Activated T-helper 1 cell treated with anti-CD3 and anti-CD28 coated beads, Interleukin-12 subunit alpha, Interleukin-12 subunit beta, Interleukin-2, Interleukin-4 antibody, amounts not matched to agents 30 ng/mL and 10 ng/mL and 1 ng/mL, durations not matched to agents 14 hours and 24 hours and 36 hours (primary cell): ENCODE data around the gene RCOR3. TPM values are rescaled to one million over a fixed set of nuclear protein-coding genes. Genes with fewer than 3 reads are reported as not detected.
"Not testable (repeated sequence)": the region's sequence is repeated elsewhere in the genome, so short reads cannot be mapped to it uniquely, and the experiment has no call there.

Experiments
- DNase-seq: peaks from one replicate; pipeline ENCODE4 v3.0.0; 2021; ENCODE audit warnings: low spot score
- H3K27ac Mint-ChIP-seq: one replicate; pipeline ENCODE4 v1.8.0; 2021; ENCODE audit warnings: mild to moderate bottlenecking, mixed read lengths
- H3K27me3 Mint-ChIP-seq: one replicate; pipeline ENCODE4 v1.8.0; 2022; ENCODE audit warnings: mild to moderate bottlenecking, moderate library complexity, mixed read lengths; ENCODE audit not compliant: insufficient read depth
- H3K36me3 Mint-ChIP-seq: one replicate; pipeline ENCODE4 v1.8.0; 2021; ENCODE audit warnings: low read depth, mixed read lengths
- H3K4me1 Mint-ChIP-seq: one replicate; pipeline ENCODE4 v1.8.0; 2021; ENCODE audit warnings: low read depth, mixed read lengths
- H3K4me3 Mint-ChIP-seq: one replicate; pipeline ENCODE4 v1.8.0; 2021; ENCODE audit warnings: mild to moderate bottlenecking, moderate library complexity, mixed read lengths
- H3K9me3 Mint-ChIP-seq: one replicate; pipeline ENCODE4 v1.8.0; 2021; ENCODE audit warnings: mixed read lengths
- intact Hi-C: fragments of 100-400 bp; cut with micrococcal nuclease; formaldehyde crosslinking; loops from one replicate; pipeline ENCODE4 v1.15.1; 2024
- total RNA-seq: library from RNA; stranded (reverse); gene quantifications from 2 replicates; pipeline ENCODE4 v1.2.3, GENCODE V29; 2022

The RCOR3 gene
- total RNA-seq, 1 donor from 2014 or later: 41.0 TPM

DNA sequence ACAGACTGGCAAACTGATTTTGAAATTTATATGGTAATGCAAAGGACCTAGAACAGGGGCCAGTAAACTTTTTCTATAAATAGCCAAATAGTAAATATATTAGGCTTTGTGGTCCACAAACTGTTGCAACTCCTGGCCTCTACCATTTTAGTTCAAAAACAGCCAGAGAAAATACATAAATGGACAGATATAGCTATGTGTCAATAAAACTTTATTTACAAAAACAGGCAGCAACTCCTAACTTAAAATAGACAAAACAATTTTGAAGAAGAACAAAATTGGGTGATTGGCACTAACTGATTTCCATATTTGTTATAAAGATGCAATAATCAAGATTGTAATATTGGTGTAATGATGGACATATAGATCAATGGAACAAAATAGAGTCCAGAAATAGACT, 60.7 kb downstream of the RCOR3 start:
- no peak for DNase-seq
- no peak overlapping the region for H3K4me3 Mint-ChIP-seq
- intact Hi-C loops: no loop called here
- H3K27me3 Mint-ChIP-seq: no peaks in the 10 kb centered on the region
- peaks cover 48% of the 10 kb centered on the region for H3K4me1 Mint-ChIP-seq
- H3K27ac Mint-ChIP-seq: no peak overlapping the region
- peaks cover 2% of the 10 kb centered on the region for H3K36me3 Mint-ChIP-seq
- no peaks in the 10 kb centered on the region for H3K9me3 Mint-ChIP-seq

GRCh38 chr1:211320980-211321379, 61.8 kb downstream of the RCOR3 start:
- H3K4me3 Mint-ChIP-seq: no peak overlapping the region
- H3K36me3 Mint-ChIP-seq: peaks cover 2% of the 10 kb centered on the region
- intact Hi-C loops: no loop called here
- no peak for DNase-seq
- H3K4me1 Mint-ChIP-seq: peaks cover 58% of the 10 kb centered on the region
- H3K27ac Mint-ChIP-seq: peak overlapping the region; percentile 61
- H3K27me3 Mint-ChIP-seq: no peaks in the 10 kb centered on the region
- H3K9me3 Mint-ChIP-seq: no peaks in the 10 kb centered on the region

DNA sequence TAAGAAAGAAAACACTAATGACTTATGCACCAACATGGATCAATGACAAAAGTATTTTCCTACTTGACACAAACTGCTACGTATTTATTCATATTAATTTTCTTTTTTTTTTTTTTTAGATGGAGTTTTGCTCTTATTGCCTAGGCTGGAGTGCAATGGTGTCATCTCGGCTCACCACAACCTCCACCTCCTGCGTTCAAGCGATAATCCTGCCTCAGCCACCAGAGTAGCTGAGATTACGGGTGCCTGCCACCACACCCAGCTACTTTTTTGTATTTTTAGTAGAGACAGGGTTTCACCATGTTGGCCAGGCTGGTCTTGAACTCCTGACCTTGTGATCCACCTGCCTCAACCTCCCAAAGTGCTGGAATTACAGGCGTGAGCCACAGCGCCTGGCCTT, 62.5 kb downstream of the RCOR3 start:
- H3K4me1 Mint-ChIP-seq: peaks cover 63% of the 10 kb centered on the region
- not testable (repeated sequence) for H3K27me3 Mint-ChIP-seq, H3K9me3 Mint-ChIP-seq, H3K4me3 Mint-ChIP-seq, H3K36me3 Mint-ChIP-seq, DNase-seq
- H3K27ac Mint-ChIP-seq: peak overlapping the region; percentile 81
- intact Hi-C loops: loop anchor here (2.0 kb wide), 3 partner anchors 25 to 989 kb away; no protein-coding TSS in a partner anchor

GRCh38 chr1:211323156-211324063, 64.2 kb downstream of the RCOR3 start:
- H3K27ac Mint-ChIP-seq: peak overlapping the region; percentile 81
- no peak overlapping the region for H3K4me3 Mint-ChIP-seq

DNA sequence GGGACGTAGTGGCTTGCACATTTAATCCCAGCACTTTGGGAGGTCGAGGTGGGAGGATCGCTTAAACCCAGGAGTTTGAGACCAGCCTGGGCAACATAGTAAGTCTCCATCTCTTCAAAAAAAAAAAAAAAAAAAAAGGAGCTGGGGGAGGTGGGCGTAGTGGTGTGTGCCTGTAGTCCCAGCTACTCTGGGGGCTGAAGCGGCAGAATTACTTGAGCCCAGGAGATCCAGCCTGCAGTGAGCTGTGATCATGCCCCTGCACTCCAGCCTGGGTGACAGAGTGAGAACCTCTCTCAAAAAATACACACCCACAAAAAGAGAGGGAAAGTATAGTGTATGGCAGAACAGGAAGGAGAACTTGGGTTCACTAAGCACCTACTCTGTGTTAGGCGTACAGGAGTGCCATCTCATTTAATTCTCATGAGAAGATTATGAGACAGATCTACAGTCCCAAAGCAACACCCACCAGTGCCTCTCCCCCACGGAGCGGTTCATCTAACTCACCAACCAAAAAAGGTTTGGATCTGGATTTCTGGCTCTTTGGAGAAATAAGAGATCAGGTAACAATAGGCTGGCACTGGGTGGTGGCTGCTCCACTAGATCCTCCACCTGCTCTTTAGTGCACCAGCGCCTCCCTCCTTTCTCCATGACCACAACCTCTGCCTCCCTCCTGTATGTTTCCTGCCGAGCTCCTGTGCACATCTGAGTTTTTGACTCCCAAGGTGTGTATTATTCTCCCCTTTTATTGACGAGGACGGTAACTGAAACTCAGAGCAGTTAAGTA, 66.0 kb downstream of the RCOR3 start:
- no peak for DNase-seq
- H3K27ac Mint-ChIP-seq: peak overlapping the region; percentile 95

More at GRCh38 chr1:211323156-211324063, 64.2 kb downstream of the RCOR3 start:
- H3K36me3 Mint-ChIP-seq: peaks cover 8% of the 10 kb centered on the region
- peaks cover 72% of the 10 kb centered on the region for H3K4me1 Mint-ChIP-seq
- intact Hi-C loops: loop anchor here (1.0 to 2.0 kb wide), 15 partner anchors 18 to 1273 kb away; partner anchors contain the start of genes RCOR3 and SLC30A1
- H3K27me3 Mint-ChIP-seq: no peaks in the 10 kb centered on the region
- peak; percentile 56 for DNase-seq
- H3K9me3 Mint-ChIP-seq: no peaks in the 10 kb centered on the region

GRCh38 chr1:211326140-211326527, 67.0 kb downstream of the RCOR3 start:
- Mint-ChIP-seq H3K27me3 (no peaks in the 10 kb centered on the region), H3K9me3 (no peaks in the 10 kb centered on the region), H3K27ac (peak overlapping the region; percentile 95), H3K4me1 (peaks cover 84% of the 10 kb centered on the region), H3K36me3 (peaks cover 15% of the 10 kb centered on the region), H3K4me3 (peak overlapping the region; percentile 90)
- no peak for DNase-seq
- intact Hi-C loops: loop anchor here (2.0 to 5.0 kb wide), 2 partner anchors 329 to 711 kb away; partner anchors contain the start of genes DTL and INTS7

More for the DNA sequence above, 66.0 kb downstream of the RCOR3 start:
- Mint-ChIP-seq H3K27me3 (no peaks in the 10 kb centered on the region), H3K9me3 (no peaks in the 10 kb centered on the region), H3K4me1 (peaks cover 81% of the 10 kb centered on the region), H3K36me3 (peaks cover 7% of the 10 kb centered on the region), H3K4me3 (peak overlapping the region; percentile 90)
- intact Hi-C loops: loop anchor here (5.0 kb wide), 1 partner anchor 712 kb away; the partner anchor contains the start of genes DTL and INTS7

DNA sequence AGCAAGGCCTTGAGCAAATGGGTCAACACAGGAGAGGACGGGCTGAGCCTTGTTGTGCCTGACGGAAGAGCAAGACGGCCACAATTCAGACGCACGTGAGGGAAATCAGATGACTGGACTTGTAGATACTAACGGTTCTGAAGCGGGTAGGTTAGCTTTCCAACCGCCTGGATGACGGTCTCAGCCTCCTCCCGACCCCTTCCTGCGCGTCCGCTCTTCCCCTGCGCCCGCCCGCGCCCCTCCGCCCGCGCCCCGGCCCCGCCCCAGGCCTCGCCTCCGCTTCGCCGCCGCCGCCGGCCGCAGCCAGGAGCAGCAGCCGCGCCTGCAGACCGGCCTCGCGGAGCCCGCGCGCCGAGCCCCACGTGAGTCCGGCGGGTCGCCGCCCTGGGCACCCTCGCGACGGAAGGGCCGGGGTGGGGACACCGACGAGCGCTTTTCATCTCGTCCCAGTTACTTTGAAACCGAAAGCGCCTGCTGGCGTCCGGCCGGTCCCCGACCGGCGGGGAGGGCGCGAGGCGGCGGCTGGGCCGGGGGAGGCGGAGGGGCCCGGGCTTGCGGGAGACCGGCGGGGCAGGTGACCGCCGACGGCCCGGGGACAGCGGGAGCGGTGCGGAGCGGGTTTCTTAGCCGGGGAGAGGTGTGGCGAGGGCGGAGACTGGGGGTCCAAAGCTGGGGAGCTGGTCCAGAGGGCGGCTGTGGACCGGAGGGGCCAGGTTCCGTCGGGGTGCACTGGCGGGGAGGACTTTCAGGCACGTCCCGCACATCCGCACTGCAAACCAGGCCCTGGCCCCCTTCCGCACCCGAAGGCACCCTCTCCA, 67.6 kb downstream of the RCOR3 start, which contains the start of gene TRAF5:
TSS of gene TRAF5 (plus strand) at position 306 of the 818 bp plus-strand sequence. CDS start 26,407 bp downstream, outside the sequence.
- peaks cover 18% of the 10 kb centered on the region for H3K36me3 Mint-ChIP-seq
- intact Hi-C loops: loop anchor here (1.0 to 5.0 kb wide), 5 partner anchors 10 to 711 kb away; partner anchors contain the start of genes DTL, INTS7 and SLC30A1
- peak; percentile 47 for DNase-seq
- H3K27me3 Mint-ChIP-seq: no peaks in the 10 kb centered on the region
- peaks cover 82% of the 10 kb centered on the region for H3K4me1 Mint-ChIP-seq
- no peaks in the 10 kb centered on the region for H3K9me3 Mint-ChIP-seq
- peak within 1 kb of the TSS; percentile 91 for H3K4me3 Mint-ChIP-seq
- peak within 1 kb of the TSS; percentile 95 for H3K27ac Mint-ChIP-seq

- Mint-ChIP-seq H3K27ac (peak overlapping the region; percentile 92), H3K36me3 (peaks cover 18% of the 10 kb centered on the region), H3K4me1 (peaks cover 82% of the 10 kb centered on the region), H3K4me3 (peak overlapping the region; percentile 91), H3K27me3 (no peaks in the 10 kb centered on the region), H3K9me3 (no peaks in the 10 kb centered on the region)
- DNase-seq: no peak
- intact Hi-C loops: loop anchor here (1.0 to 5.0 kb wide), 5 partner anchors 9 to 710 kb away; partner anchors contain the start of genes DTL, INTS7 and SLC30A1
Observed at GRCh38 chr1:211327346-211327921, 68.3 kb downstream of the RCOR3 start.

- Mint-ChIP-seq H3K36me3 (peaks cover 18% of the 10 kb centered on the region), H3K4me1 (peaks cover 82% of the 10 kb centered on the region), H3K4me3 (peak overlapping the region; percentile 91), H3K27ac (peak overlapping the region; percentile 92), H3K27me3 (no peaks in the 10 kb centered on the region), H3K9me3 (no peaks in the 10 kb centered on the region)
- no peak for DNase-seq
- intact Hi-C loops: loop anchor here (5.0 kb wide), 1 partner anchor 709 kb away; the partner anchor contains the start of genes DTL and INTS7
Observed at GRCh38 chr1:211328084-211328694, 69.0 kb downstream of the RCOR3 start.

GRCh38 chr1:211328866-211329475, 69.8 kb downstream of the RCOR3 start:
- intact Hi-C loops: loop anchor here (5.0 kb wide), 1 partner anchor 708 kb away; the partner anchor contains the start of genes DTL and INTS7
- no peak for DNase-seq
- peak overlapping the region; percentile 91 for H3K4me3 Mint-ChIP-seq
- H3K36me3 Mint-ChIP-seq: peaks cover 22% of the 10 kb centered on the region
- H3K4me1 Mint-ChIP-seq: peaks cover 80% of the 10 kb centered on the region
- H3K27me3 Mint-ChIP-seq: no peaks in the 10 kb centered on the region
- H3K27ac Mint-ChIP-seq: peak overlapping the region; percentile 80
- no peaks in the 10 kb centered on the region for H3K9me3 Mint-ChIP-seq

DNA sequence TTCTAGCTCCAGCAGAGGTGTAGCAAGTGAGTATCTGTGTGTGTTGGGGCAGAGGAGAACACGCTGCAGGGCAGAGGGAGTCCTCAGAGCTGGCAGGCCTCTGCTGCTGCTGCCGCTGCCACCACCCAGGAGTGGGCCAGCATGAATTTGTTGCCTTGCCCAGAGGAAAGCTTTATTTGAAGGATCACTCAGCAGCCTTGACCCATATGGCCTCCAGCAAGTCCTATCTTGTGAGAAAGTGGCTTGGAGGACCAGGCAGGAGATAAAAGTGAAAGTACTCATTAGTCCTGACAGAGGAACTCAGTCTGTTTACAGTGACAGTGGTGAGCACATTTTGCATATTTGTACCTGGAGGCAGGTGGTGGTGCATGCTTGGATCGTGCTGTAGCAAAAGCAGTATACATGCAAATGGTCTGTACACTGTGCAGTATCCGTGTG, 70.6 kb downstream of the RCOR3 start:
- no peak for DNase-seq
- Mint-ChIP-seq H3K9me3 (no peaks in the 10 kb centered on the region), H3K4me3 (peak overlapping the region; percentile 91), H3K36me3 (peaks cover 24% of the 10 kb centered on the region), H3K4me1 (peaks cover 82% of the 10 kb centered on the region), H3K27ac (peak overlapping the region; percentile 32), H3K27me3 (no peaks in the 10 kb centered on the region)
- intact Hi-C loops: loop anchor here (5.0 kb wide), 1 partner anchor 708 kb away; the partner anchor contains the start of genes DTL and INTS7
